K562 (cell line): ENCODE data around the gene IFT27. TPM values are rescaled to one million over a fixed set of nuclear protein-coding genes. Genes with fewer than 3 reads are reported as not detected.

Experiments used
- ATAC-seq: fragments of 200-7000 bp; cut with Tn5 transposase; 3 replicates; pipeline ENCODE4 v1.9.1; 2020; ENCODE audit warnings: moderate library complexity
- BruUV-seq: library from RNA; stranded (reverse); fragments of 400-500 nt; replicated peaks from 2 replicates; lab custom pipeline; 2021; lab: Mats Ljungman, UMichigan
- CTCF ChIA-PET: fragments of 300-600 bp; formaldehyde crosslinking; extraction: SDS; loops from one replicate; lab custom pipeline; 2021; ENCODE audit warnings: low intra/inter-chr PET ratio; lab: Yijun Ruan, JAX
- POLR2A ChIA-PET: fragments of 300-600, 350-650 bp; sonication (Branson Sonifier 250); formaldehyde crosslinking; extraction: SDS; loops from one replicate; lab custom pipeline; 2021; ENCODE audit warnings: antibody characterized with exemption, inconsistent platforms; lab: Yijun Ruan, JAX
- DNase-seq, 4 experiments: peaks; one replicate each; pipeline versions ENCODE4 v3.0.0 to v3.0.0-alpha.2; 2011 to 2018; ENCODE audit warnings: low spot score in 3 of 4, mixed read lengths in 3 of 4; ENCODE audit errors: extremely low read depth in 1 of 4
- FAIRE-seq: peaks from 2 replicates; lab custom pipeline; 2011; peaks lifted over from hg19 to GRCh38; lab: Jason Lieb, UNC
- H2AFZ ChIP-seq: 2 replicates; pipeline ENCODE4 v1.6.0; 2011; ENCODE audit warnings: low read depth, low read length, control low read depth, inconsistent platforms
- H3K27ac ChIP-seq: fragments of 200-600 bp; 3 replicates; pipeline ENCODE4 v1.8.0; 2011; ENCODE audit warnings: low read depth, mild to moderate bottlenecking, control low read depth, inconsistent platforms, low read length, moderate library complexity, mixed read lengths; ENCODE audit errors: extremely low read depth
- H3K27me3 ChIP-seq, 2 experiments: fragments of 300-600 bp in 1 of 2; 2 replicates in 1 of 2; 3 replicates in 1 of 2; pipeline versions ENCODE4 v1.6.0 to v1.8.0; 2011; ENCODE audit warnings: inconsistent platforms in 2 of 2, low read length in 2 of 2, mild to moderate bottlenecking in 1 of 2, mixed read lengths in 1 of 2, moderate library complexity in 1 of 2; ENCODE audit not compliant: control insufficient read depth in 2 of 2, insufficient read depth in 2 of 2
- H3K36me3 ChIP-seq: fragments of 300-600 bp; 3 replicates; pipeline ENCODE4 v1.8.0; 2011; ENCODE audit warnings: mild to moderate bottlenecking, low read length, inconsistent platforms; ENCODE audit not compliant: control insufficient read depth, insufficient read depth
- H3K4me1 ChIP-seq, 2 experiments: fragments of 200-600 bp in 1 of 2; replicated peaks in 1 of 2; 2 replicates in 1 of 2; 3 replicates in 1 of 2; pipeline versions ENCODE4 v1.5.1 to v1.8.0; 2011; ENCODE audit warnings: inconsistent platforms in 2 of 2, low read length in 2 of 2, mild to moderate bottlenecking in 1 of 2, mixed read lengths in 1 of 2, moderate library complexity in 1 of 2; ENCODE audit not compliant: control insufficient read depth in 2 of 2, insufficient read depth in 2 of 2
- H3K4me2 ChIP-seq: 2 replicates; pipeline ENCODE4 v1.6.1; 2011; ENCODE audit warnings: low read length, control low read depth, inconsistent platforms, mixed read lengths; ENCODE audit not compliant: insufficient read depth
- H3K4me3 ChIP-seq: fragments of 200-600 bp; sonication (generic), shearing (Covaris generic); 2 replicates; pipeline ENCODE4 v1.5.1; 2016; ENCODE audit warnings: control low read depth, inconsistent platforms
- H3K79me2 ChIP-seq: fragments of 200-600 bp; 3 replicates; pipeline ENCODE4 v1.8.0; 2011; ENCODE audit warnings: low read length, inconsistent platforms; ENCODE audit not compliant: control insufficient read depth, insufficient read depth
- H3K9ac ChIP-seq, 2 experiments: 2 replicates each; pipeline versions ENCODE4 v1.6.0 to v1.6.1; 2011; ENCODE audit warnings: low read depth in 2 of 2, low read length in 2 of 2, control low read depth in 1 of 2, inconsistent platforms in 1 of 2, mild to moderate bottlenecking in 1 of 2, mixed read lengths in 1 of 2; ENCODE audit not compliant: insufficient read depth in 1 of 2
- H3K9me1 ChIP-seq: one replicate; pipeline ENCODE4 v1.6.0; 2011; ENCODE audit warnings: inconsistent platforms, mild to moderate bottlenecking, low read length, moderate library complexity; ENCODE audit not compliant: control insufficient read depth, insufficient read depth
- H3K9me3 ChIP-seq: replicated peaks from 2 replicates; pipeline ENCODE4 v1.5.1; 2011; ENCODE audit warnings: low read depth, low read length, inconsistent platforms; ENCODE audit not compliant: control insufficient read depth, insufficient read depth
- H4K20me1 ChIP-seq: replicated peaks from 2 replicates; pipeline ENCODE4 v1.6.1; 2011; ENCODE audit warnings: low read length, inconsistent platforms, mixed read lengths; ENCODE audit not compliant: control insufficient read depth, insufficient read depth
- DDX20 ChIP-seq: fragments of 450-650 bp; IDR thresholded peaks from 2 replicates; pipeline ENCODE4 v1.6.1; 2016; ENCODE audit warnings: missing genetic modification characterization, low read depth, mild to moderate bottlenecking, missing compliant biosample characterization, moderate library complexity
- DEAF1 ChIP-seq: fragments of 450-650 bp; formaldehyde crosslinking; IDR thresholded peaks from 2 replicates; pipeline ENCODE4 v1.4.0; 2020; ENCODE audit warnings: mild to moderate bottlenecking, moderate library complexity
- ESRRA ChIP-seq: fragments of 450-650 bp; IDR thresholded peaks from 2 replicates; pipeline ENCODE4 v1.6.1; 2014; ENCODE audit warnings: low read depth, mild to moderate bottlenecking, moderate library complexity, borderline replicate concordance
- MEF2D ChIP-seq: conservative IDR thresholded peaks from 2 replicates; pipeline ENCODE4 v1.6.1; 2016; ENCODE audit warnings: low read depth, missing genetic modification characterization, missing compliant biosample characterization
- SREBF2 ChIP-seq: sonication (generic); formaldehyde crosslinking; IDR thresholded peaks from 2 replicates; pipeline ENCODE4 v1.4.0; 2020; ENCODE audit warnings: mild to moderate bottlenecking, missing genetic modification reagents
- SRSF3 ChIP-seq: fragments of 200-400 bp; formaldehyde crosslinking; IDR thresholded peaks from 2 replicates; pipeline ENCODE4 v1.6.1; 2016; ENCODE audit warnings: mild to moderate bottlenecking, low read length, moderate library complexity; ENCODE audit not compliant: insufficient read depth
- TBP ChIP-seq: optimal IDR thresholded peaks from 2 replicates; pipeline ENCODE3; 2011; ENCODE audit warnings: low read depth, low read length, improper control_type of control experiment
- U2AF1 ChIP-seq: fragments of 200-400 bp; formaldehyde crosslinking; optimal IDR thresholded peaks from 2 replicates; pipeline ENCODE3; 2017; ENCODE audit warnings: mild to moderate bottlenecking, low read depth, low read length, moderate library complexity
- ZFP36 ChIP-seq: fragments of 150-350 bp; IDR thresholded peaks from 2 replicates; pipeline ENCODE4 v1.6.1; 2018; ENCODE audit warnings: low read length, low read depth; ENCODE audit not compliant: partially characterized antibody
- WGBS: fragments of 100-300 bp; shearing (Covaris generic); methylation state at CpG from one replicate; pipeline ENCODE4 v1.1.6; 2016; ENCODE audit warnings: low coverage, mixed read lengths; ENCODE audit not compliant: insufficient coverage; ENCODE audit errors: missing lambda C conversion rate; 5-methylcytosine and 5-hydroxymethylcytosine counted together
- in situ Hi-C: fragments of 300-500 bp; cut with MboI; formaldehyde crosslinking; loops from 4 replicates; pipeline ENCODE4 v1.15.0; 2018; ENCODE audit warnings: inconsistent platforms, mixed read lengths
- intact Hi-C: fragments of 100-400 bp; cut with micrococcal nuclease; formaldehyde crosslinking; loops from 2 replicates; pipeline ENCODE4 v1.14.2; 2022
- polyA plus RNA-seq, 8 experiments: library from polyadenylated mRNA; depleted of rRNA in 4 of 8; stranded (reverse) in 5 of 8; unstranded in 3 of 8; fragments of >200 nt; fragmentation: Nextera tagmentation in 2 of 8; fragmentation: Illumina TruSeq in 1 of 8; extraction: Ambion mirVana in 2 of 8; extraction: Trizol in 1 of 8; gene quantifications; 2 replicates each; pipeline versions ENCODE4 v1.2.1 to v1.2.3, GENCODE V29; 2011 to 2014; ENCODE audit warnings: inconsistent platforms in 1 of 8, missing spikeins in 1 of 8
- total RNA-seq, 7 experiments: library from RNA; depleted of rRNA in 6 of 7; stranded (reverse); fragments of >200 nt in 6 of 7; fragmentation: Illumina TruSeq in 2 of 7; extraction: Trizol in 2 of 7; gene quantifications; 2 replicates each; pipeline versions ENCODE4 v1.2.1 to v1.2.3, GENCODE V29; 2011 to 2021; ENCODE audit warnings: low replicate concordance in 1 of 7
- TF ChIP-seq, protein P1 (sequence below): sonication (generic); formaldehyde crosslinking; IDR thresholded peaks from 2 replicates; pipeline ENCODE4 v1.5.0; 2020; ENCODE audit warnings: missing genetic modification reagents

Gene IFT27
- total and polyA plus RNA-seq, 9 of the 15 experiments (the other 6 are each of a cell fraction or from before 2014, with no cell fraction given) = 0.01 to 1.4 (median 0.14) TPM; not detected in 1

- no TSS peak for BruUV-seq
- DNase-seq (no peak), ATAC-seq (no peak), FAIRE-seq (no peak)
- Histone ChIP-seq H3K27ac (no peak overlapping the region), H3K9me1 (no peaks in the 10 kb centered on the region), H3K4me2 (no peak overlapping the region), H4K20me1 (no peaks in the 10 kb centered on the region), H3K9me3 (no peaks in the 10 kb centered on the region), H2AFZ (no peak overlapping the region), H3K9ac (no peak overlapping the region), H3K4me3 (no peak overlapping the region), H3K36me3 (no peaks in the 10 kb centered on the region), H3K79me2 (no peaks in the 10 kb centered on the region), H3K27me3 (peaks cover 0 to 13% of the 10 kb centered on the region in 2 experiments; a peak in 2 of 5 replicates), H3K4me1 (no peaks in the 10 kb centered on the region)
- in situ Hi-C loops (no loop called here), intact Hi-C loops (no loop called here)
- ChIA-PET CTCF (no interaction called here), POLR2A (interaction anchor here (0.9 kb wide), 1 partner anchor 14 kb away, joined by 3 read pairs; no protein-coding TSS in a partner anchor)
- 4% methylated on average over 7 of the region's 7 CpGs for WGBS
- TF ChIP-seq SRSF3 = no peak
- TF ChIP-seq DDX20 = no peak
- no peak for TF ChIP-seq DEAF1 (CRISPR knock-in tag)
- no peak for TF ChIP-seq ESRRA
- no peak for TF ChIP-seq ZFP36
- no peak for TF ChIP-seq SREBF2 (CRISPR knock-in tag)
- TF ChIP-seq, protein P1, sequence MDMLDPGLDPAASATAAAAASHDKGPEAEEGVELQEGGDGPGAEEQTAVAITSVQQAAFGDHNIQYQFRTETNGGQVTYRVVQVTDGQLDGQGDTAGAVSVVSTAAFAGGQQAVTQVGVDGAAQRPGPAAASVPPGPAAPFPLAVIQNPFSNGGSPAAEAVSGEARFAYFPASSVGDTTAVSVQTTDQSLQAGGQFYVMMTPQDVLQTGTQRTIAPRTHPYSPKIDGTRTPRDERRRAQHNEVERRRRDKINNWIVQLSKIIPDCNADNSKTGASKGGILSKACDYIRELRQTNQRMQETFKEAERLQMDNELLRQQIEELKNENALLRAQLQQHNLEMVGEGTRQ (CRISPR knock-in tag) = no peak
- no peak for TF ChIP-seq U2AF1
- no peak for TF ChIP-seq MEF2D
- TF ChIP-seq TBP = no peak
These were observed 20.7 kb upstream of the IFT27 start for GRCh38 chr22:36796552-36797175.
